AG04449 (cell line): ENCODE measurements around the gene AMACR.

ENCODE experiments used
- CTCF ChIA-PET: fragments of 350-600 bp; formaldehyde crosslinking; extraction: SDS; loops from one replicate; lab custom pipeline; 2021; ENCODE audit warnings: antibody characterized with exemption; lab: Yijun Ruan, JAX
- POLR2A ChIA-PET: fragments of 400-600, 350-600 bp; formaldehyde crosslinking; extraction: SDS; loops from one replicate; lab custom pipeline; 2020; ENCODE audit warnings: antibody characterized with exemption, inconsistent platforms; lab: Yijun Ruan, JAX
- DNase-seq: peaks from one replicate; pipeline ENCODE4 v3.0.0-alpha.2; 2010; ENCODE audit warnings: low read depth, low spot score
- H3K4me3 ChIP-seq: 2 replicates; pipeline ENCODE4 v1.5.1; 2011; ENCODE audit warnings: low read depth, mild to moderate bottlenecking, control low read depth, low read length
- TF ChIP-seq, protein P1 (sequence below): IDR thresholded peaks from one replicate; pipeline ENCODE4 v1.5.1; 2011; ENCODE audit warnings: mild to moderate bottlenecking, moderate library complexity, low read length, control low read depth, inconsistent platforms; ENCODE audit not compliant: insufficient read depth; ENCODE audit errors: missing control alignments

AMACR gene

DNA sequence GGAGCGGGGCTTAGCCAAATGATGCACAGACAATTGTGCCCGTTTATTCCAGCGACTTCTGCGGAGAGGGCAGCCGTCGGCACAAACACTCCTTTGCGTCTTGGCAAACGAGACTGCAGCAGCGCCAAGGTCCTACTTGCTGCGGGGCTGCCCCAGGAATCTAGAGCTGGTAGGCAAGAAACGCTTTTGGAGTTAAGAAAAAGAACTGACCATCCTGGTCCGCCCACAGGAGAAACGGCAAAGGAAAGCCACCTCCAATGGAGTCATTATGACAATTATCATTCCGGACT is 69.4 kb downstream of the AMACR start:
- no peak overlapping the region for H3K4me3 ChIP-seq
- no peak for DNase-seq
- TF ChIP-seq, protein P1, sequence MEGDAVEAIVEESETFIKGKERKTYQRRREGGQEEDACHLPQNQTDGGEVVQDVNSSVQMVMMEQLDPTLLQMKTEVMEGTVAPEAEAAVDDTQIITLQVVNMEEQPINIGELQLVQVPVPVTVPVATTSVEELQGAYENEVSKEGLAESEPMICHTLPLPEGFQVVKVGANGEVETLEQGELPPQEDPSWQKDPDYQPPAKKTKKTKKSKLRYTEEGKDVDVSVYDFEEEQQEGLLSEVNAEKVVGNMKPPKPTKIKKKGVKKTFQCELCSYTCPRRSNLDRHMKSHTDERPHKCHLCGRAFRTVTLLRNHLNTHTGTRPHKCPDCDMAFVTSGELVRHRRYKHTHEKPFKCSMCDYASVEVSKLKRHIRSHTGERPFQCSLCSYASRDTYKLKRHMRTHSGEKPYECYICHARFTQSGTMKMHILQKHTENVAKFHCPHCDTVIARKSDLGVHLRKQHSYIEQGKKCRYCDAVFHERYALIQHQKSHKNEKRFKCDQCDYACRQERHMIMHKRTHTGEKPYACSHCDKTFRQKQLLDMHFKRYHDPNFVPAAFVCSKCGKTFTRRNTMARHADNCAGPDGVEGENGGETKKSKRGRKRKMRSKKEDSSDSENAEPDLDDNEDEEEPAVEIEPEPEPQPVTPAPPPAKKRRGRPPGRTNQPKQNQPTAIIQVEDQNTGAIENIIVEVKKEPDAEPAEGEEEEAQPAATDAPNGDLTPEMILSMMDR: no peak
- ChIA-PET POLR2A (no interaction called here), CTCF (no interaction called here)

- H3K4me3 ChIP-seq: no peak overlapping the region
- no peak for DNase-seq
- CTCF ChIA-PET: interaction anchor here (3.7 to 4.8 kb wide), 2 partner anchors 26 to 468 kb away, joined by 21 to 39 read pairs; no protein-coding TSS in a partner anchor
- TF ChIP-seq, protein P1: no peak
- POLR2A ChIA-PET: interaction anchor here (1.6 kb wide), 1 partner anchor 213 kb away, joined by 5 read pairs; no protein-coding TSS in a partner anchor
These were observed 69.9 kb downstream of the AMACR start for GRCh38 chr5:33937707-33938506.

GRCh38 chr5:33937017-33937706 is 70.7 kb downstream of the AMACR start:
- no peak for DNase-seq
- POLR2A ChIA-PET: interaction anchor here (1.6 kb wide), 1 partner anchor 212 kb away, joined by 5 read pairs; no protein-coding TSS in a partner anchor
- CTCF ChIA-PET: interaction anchor here (1.2 to 4.8 kb wide), 7 partner anchors 9 to 467 kb away, joined by 3 to 39 read pairs (median 21); partner anchors contain the start of gene ADAMTS12
- H3K4me3 ChIP-seq: peak overlapping the region; percentile 59
- TF ChIP-seq, protein P1: no peak

DNA sequence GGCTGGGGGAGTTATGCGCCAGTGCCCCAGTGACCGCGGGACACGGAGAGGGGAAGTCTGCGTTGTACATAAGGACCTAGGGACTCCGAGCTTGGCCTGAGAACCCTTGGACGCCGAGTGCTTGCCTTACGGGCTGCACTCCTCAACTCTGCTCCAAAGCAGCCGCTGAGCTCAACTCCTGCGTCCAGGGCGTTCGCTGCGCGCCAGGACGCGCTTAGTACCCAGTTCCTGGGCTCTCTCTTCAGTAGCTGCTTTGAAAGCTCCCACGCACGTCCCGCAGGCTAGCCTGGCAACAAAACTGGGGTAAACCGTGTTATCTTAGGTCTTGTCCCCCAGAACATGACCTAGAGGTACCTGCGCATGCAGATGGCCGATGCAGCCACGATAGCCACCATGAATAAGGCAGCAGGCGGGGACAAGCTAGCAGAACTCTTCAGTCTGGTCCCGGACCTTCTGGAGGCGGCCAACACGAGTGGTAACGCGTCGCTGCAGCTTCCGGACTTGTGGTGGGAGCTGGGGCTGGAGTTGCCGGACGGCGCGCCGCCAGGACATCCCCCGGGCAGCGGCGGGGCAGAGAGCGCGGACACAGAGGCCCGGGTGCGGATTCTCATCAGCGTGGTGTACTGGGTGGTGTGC is 71.4 kb downstream of the AMACR start, which contains the start of gene RXFP3:
Gene RXFP3 (plus strand): TSS at position 6 of the 636 bp plus-strand sequence. CDS start 355 bp downstream, at position 361.
- CTCF ChIA-PET: interaction anchor here (0.8 to 4.8 kb wide), 21 partner anchors 10 to 501 kb away, joined by 3 to 39 read pairs (median 7); partner anchors contain the start of gene ADAMTS12
- no peak for DNase-seq

More for the DNA sequence above, 71.4 kb downstream of the AMACR start, which contains the start of gene RXFP3:
- TF ChIP-seq, protein P1: no peak
- POLR2A ChIA-PET: interaction anchor here (1.6 kb wide), 1 partner anchor 211 kb away, joined by 5 read pairs; no protein-coding TSS in a partner anchor
- peak within 1 kb of the TSS; percentile 59 for H3K4me3 ChIP-seq
